GM12874 (cell line): ENCODE measurements around the gene SAT2.

Experiments used
- TF ChIP-seq, protein P1 (sequence below): IDR thresholded peaks from 2 replicates; pipeline ENCODE4 v1.5.1; 2011; ENCODE audit warnings: low read depth, mild to moderate bottlenecking, control low read depth, low read length, moderate library complexity; ENCODE audit not compliant: insufficient read depth

Gene SAT2

DNA sequence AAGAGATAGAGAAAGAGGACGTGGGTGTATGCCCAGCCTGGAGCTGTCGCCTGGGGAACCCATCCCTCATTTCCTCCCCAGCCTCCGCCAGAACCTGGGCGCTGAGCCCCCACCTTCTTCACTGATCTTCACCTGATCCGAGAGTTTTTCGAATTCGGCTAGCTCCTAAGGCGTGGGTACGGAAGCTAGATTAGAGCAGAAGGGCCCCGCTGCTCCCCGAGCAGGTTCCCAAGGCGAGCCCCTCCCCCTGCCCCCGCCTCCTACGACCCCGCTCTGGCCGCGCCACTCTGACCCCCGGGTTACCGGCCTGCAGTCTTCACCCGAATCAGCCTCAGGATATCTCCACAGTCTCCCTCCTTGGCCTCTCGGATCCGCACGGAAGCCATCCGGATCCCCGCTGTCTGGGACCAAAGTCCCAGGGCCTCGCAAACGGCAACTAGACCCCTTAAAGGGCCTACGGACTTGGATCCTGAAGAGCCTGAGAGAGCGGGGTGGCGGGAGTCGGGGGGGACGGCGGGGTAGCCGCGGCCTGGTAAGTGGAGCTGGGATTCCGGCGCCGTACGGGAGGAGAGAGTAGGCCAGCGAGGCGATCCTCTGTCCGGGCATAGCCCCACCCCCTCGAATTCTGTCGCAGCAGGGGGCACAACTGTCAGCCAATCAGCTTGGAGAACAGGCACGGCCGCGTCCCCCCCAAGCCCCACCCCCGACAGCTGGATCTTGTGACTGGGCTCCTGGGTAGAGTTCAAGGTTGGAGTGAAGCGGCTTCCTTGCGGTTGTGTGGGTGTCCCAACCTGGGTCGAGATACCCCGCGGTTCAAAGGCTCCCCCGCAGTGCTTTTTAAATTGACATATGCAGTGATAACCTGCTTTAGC lies at the start of gene SAT2:
SAT2 (minus strand) TSS at position 572 of the 872 bp plus-strand sequence; CDS start at position 386, 186 bp downstream.
- TF ChIP-seq, protein P1, sequence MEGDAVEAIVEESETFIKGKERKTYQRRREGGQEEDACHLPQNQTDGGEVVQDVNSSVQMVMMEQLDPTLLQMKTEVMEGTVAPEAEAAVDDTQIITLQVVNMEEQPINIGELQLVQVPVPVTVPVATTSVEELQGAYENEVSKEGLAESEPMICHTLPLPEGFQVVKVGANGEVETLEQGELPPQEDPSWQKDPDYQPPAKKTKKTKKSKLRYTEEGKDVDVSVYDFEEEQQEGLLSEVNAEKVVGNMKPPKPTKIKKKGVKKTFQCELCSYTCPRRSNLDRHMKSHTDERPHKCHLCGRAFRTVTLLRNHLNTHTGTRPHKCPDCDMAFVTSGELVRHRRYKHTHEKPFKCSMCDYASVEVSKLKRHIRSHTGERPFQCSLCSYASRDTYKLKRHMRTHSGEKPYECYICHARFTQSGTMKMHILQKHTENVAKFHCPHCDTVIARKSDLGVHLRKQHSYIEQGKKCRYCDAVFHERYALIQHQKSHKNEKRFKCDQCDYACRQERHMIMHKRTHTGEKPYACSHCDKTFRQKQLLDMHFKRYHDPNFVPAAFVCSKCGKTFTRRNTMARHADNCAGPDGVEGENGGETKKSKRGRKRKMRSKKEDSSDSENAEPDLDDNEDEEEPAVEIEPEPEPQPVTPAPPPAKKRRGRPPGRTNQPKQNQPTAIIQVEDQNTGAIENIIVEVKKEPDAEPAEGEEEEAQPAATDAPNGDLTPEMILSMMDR: no peak

DNA sequence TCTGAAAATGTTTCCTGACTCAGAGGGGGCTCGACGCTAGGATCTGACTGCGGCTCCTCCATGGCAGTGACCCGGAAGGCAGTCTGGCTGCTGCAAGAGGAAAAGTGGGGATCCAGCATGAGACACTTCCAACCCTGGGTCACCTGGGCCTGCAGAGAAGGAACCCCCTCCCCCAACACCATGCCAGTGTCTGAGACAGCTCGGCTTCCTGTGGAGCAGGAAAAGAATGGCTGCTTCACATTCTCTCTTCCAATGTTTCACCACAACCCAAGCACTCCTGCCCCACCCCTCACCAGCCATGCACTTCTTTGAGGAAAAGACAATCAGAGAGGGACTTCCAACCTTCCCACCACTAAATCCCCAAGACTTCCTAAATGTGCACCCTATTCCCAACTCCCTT lies 48.9 kb upstream of the SAT2 start:
- TF ChIP-seq, protein P1: no peak

DNA sequence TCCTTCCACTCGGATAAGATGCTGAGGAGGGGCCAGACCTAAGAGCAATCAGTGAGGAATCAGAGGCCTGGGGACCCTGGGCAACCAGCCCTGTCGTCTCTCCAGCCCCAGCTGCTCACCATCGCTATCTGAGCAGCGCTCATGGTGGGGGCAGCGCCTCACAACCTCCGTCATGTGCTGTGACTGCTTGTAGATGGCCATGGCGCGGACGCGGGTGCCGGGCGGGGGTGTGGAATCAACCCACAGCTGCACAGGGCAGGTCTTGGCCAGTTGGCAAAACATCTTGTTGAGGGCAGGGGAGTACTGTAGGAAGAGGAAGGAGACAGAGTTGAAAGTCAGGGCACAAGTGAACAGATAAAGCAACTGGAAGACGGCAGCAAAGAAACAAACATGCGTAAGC lies 47.3 kb upstream of the SAT2 start:
- TF ChIP-seq, protein P1: no peak

DNA sequence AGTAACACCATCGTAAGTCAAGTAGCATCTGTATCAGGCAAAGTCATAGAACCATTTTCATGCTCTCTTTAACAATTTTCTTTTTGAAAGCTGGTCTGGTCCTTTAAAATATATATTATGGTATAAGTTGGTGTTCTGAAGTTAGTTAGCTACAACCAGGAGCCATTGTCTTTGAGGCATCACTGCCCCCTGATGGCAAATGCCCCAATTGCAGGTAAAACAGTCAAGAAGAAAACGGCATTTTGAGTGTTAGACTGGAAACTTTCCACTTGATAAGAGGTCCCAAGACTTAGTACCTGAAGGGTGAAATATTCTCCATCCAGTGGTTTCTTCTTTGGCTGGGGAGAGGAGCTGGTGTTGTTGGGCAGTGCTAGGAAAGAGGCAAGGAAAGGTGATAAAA lies 45.6 kb upstream of the SAT2 start:
- TF ChIP-seq, protein P1: peak; percentile 43; the same call in 1 of the 2 replicates

DNA sequence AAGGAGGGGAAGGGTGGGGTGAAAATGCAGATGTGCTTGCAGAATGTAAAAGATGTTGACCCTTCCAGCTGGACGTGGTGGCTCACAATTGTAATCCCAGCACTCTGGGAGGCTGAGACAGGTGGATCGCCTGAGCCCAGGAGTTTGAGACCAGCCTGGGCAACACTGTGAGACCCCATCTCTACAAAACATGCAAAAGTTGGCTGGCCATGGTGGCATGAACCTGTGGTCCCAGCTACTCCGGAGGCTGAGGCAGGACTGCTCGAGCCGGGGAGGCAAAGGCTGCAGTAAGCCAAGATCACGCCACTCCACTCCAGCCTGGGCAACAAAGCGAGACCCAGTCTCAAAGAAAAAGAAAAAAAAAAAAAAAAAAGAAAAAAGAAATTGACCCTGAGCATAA lies 40.9 kb upstream of the SAT2 start:
- TF ChIP-seq, protein P1: no peak

DNA sequence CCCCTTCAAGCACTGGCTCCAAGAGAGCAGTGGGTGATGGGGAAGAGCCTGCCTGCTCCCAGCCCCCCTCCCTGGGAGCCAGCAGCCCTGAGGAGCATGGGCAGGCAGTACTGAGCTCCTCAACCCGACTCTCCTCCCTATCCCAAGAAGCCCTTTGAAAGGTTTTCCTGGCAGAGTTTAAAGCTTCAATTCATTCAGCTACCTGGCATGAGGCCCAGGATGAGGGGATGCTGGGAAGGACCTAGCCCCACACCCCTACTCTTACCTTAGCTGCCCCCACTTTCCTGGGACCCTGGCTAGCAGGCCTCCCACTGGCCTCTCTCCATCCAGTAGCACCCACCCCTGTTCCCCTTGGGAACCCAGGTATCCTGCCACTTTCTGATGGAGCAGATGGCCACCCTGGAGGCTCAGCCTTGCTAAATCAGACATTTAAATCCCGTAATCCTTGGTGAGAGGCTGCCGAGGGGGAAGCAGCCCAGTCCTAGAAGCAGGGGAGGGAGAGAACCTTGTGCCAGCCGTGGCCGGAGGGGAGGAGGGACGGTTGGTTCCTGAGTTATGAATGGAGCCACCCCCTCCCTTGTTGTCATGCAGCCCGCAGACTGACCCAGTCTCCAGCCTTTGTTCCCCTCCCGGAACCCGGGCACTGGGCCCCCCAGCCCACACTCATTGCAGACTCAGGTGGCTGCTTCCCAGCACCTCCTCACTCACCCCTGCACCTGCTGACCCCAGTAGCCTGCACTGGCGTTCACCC lies 40.2 kb upstream of the SAT2 start:
- TF ChIP-seq, protein P1: no peak

DNA sequence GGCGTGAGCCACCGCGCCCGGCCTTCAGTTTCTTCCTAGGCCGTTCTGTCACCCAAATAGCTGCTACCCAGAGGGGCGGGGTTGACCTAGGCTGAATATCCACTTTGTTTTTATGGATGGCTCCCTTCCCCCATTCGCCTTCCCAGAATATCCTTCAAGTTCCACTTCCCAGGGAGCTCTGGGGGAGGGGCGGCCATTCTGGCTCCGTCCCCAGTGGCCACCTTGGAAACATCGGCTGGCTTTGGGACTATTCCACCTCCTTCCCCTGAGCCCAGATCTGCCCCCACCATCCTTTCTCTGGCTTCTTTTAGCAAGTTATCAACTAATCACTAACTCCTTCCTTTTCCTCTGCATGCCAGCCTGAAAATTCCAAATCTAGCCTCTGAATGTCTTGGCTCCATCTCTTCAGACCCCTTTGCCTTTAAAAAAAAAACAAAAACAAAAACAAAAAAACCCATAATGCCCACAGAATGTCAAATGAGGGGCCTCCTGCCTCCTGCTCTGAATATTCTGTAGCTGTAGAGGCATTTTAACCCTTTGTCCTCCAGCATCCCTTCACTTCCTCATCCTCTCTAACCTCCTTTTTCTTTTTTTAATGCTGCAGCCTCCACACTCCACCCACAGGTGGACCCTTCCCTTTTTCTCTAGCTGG lies 29.5 kb upstream of the SAT2 start:
- TF ChIP-seq, protein P1: no peak
